HG03159 (cell line): Measurements from ENCODE around the gene CLSTN1.

ENCODE experiments used
- ATAC-seq: cut with Tn5 transposase; IDR thresholded peaks from one replicate; pipeline ENCODE4 v1.9.1; 2021; ENCODE audit warnings: mild to moderate bottlenecking, moderate library complexity; ENCODE audit not compliant: unreplicated experiment

Gene CLSTN1

GRCh38 chr1:9688599-9688998 is 135.2 kb downstream of the CLSTN1 start:
- ATAC-seq: no peak

DNA sequence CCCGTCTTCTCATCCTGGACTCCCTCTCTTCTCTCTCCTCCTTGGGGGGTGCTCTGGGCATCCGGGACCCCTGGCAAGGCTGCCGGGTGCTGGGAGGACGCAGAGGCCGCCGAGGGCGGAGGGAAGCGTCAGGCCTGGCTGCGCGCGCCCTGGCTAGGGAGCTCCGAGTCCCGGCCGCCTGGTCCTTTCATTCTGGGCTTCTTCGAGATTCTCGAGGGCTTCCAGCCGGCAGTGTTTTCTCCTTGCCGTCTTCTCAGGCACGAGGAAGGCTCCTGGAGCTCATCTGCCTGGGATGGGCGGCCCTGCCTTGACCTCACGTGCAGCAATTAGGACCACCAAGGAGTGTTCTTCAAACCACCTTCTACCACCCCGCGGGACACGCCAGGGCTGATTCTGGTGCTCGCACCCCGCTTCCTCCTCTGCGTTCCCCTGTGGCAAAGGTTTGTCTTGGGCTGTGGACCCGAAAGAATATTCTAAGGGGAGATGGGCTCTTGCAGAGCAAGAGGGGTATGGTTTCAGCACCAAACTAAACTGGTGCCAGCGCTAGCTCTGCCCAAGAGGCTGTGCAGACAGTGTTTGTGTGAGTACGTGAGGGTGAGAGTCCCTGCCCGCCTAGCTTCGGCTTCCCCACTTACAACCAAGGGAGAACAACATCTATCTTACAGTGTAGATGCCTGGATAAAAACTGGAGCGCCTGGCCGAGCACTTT is 135.7 kb downstream of the CLSTN1 start:
- ATAC-seq: no peak

GRCh38 chr1:9687120-9687873 is 136.5 kb downstream of the CLSTN1 start:
- peak; percentile 38 for ATAC-seq

DNA sequence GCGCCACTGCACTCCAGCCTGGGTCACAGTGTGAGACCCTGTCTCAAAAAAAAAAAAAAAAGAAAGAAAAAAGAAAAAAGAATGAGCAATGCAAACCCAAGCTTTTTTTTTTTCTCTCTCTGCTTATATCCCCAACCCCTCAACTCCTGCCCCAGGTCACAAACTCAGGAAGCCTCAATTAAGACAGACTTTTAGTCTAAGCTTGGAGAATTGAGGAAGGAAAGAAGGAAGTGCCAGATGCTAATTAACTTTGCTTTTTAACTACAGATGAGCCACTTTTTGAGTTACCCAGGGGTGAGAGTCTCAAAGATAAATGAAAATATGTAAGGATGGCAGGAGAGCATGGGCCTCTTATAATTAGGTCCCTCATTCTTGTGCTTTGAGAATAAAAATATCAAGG is 139.0 kb downstream of the CLSTN1 start:
- no peak for ATAC-seq

- ATAC-seq: no peak
Measured at GRCh38 chr1:9680828-9681227, 142.9 kb downstream of the CLSTN1 start.

DNA sequence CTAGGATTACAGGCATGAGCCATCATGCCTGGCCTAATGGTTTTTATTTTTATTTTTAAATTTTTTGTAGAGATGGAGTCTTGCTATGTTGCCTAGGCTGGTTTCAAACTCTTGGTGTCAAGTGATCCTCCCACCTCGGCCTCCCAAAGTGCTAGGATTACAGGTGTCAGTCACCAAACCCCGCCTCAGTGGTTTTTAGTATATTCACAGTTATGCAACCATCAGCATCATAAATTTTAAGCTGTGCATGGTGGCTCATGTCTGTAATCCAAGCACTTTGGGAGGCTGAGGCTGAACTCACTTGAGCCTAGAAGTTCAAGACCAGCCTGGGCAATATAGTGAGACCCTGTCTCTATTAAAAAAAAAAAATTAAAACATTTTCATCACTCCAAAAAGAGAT is 143.7 kb downstream of the CLSTN1 start:
- ATAC-seq: no peak
